Measurements from ENCODE around the gene MGMT. TPM values are rescaled to one million over a fixed set of nuclear protein-coding genes. Genes with fewer than 3 reads are reported as not detected.

Gene MGMT
- total and polyA plus RNA-seq, 2 of the 4 experiments (the other 2 are of a cell fraction) = 11.5 to 17.8 TPM

- H2BK120ac ChIP-seq (ENCODE audit: low read depth, low read length) = no peak overlapping the region
- H3K9me1 ChIP-seq (ENCODE audit: insufficient read depth, low read length) = no peaks in the 10 kb centered on the region
- no peak overlapping the region for H2AK5ac ChIP-seq (ENCODE audit: low read depth, low read length)
- POLR2A ChIA-PET (ENCODE audit: unreplicated experiment) = no interaction called here
- no peak overlapping the region for H3K18ac ChIP-seq (ENCODE audit: low read depth, low read length)
- H2BK20ac ChIP-seq (ENCODE audit: low read depth, low read length) = no peak overlapping the region
- H3K14ac ChIP-seq (replicated peaks; ENCODE audit: low read depth, low read length) = no peak overlapping the region
- H4K91ac ChIP-seq (ENCODE audit: insufficient read depth, low read depth, low read length) = no peak overlapping the region
- CTCF ChIA-PET = no interaction called here
- H3K9me3 ChIP-seq (ENCODE audit: control insufficient read depth, insufficient read depth, low read length) = peaks cover 39% of the 10 kb centered on the region
- H2AK9ac ChIP-seq (replicated peaks; ENCODE audit: low read depth, low read length, poor library complexity) = no peak overlapping the region
- DNase-seq (no peak), ATAC-seq (ENCODE audit: low read depth) (no peak)
- H3K27ac ChIP-seq (ENCODE audit: insufficient read depth, low read length) = no peak overlapping the region
- H3K27me3 ChIP-seq (ENCODE audit: control insufficient read depth, insufficient read depth, low read length) = no peaks in the 10 kb centered on the region
- H3K79me1 ChIP-seq (ENCODE audit: low read depth in 1 of 2, low read length in 2 of 2) = no peaks in the 10 kb centered on the region
- no peak overlapping the region for H3K4me3 ChIP-seq (ENCODE audit: insufficient read depth, low read depth, low read length)
- no peaks in the 10 kb centered on the region for H3K4me1 ChIP-seq (ENCODE audit: control insufficient read depth, insufficient read depth, low read length)
- no peak overlapping the region for H3K56ac ChIP-seq (ENCODE audit: extremely low read depth, insufficient read depth, low read length)
- no peak overlapping the region for H3K9ac ChIP-seq (ENCODE audit: low read depth, low read length)
- in situ Hi-C loops (cut with MboI; ENCODE audit: low sequenced_read_pairs) = no loop called here
- TF ChIP-seq CTCF (conservative IDR thresholded peaks at IDR 0.05; ENCODE audit: low read depth, low read length) (no peak), RFX5 (IDR thresholded peaks at IDR 0.05; ENCODE audit: low read depth, low read length) (no peak), RAD21 (IDR thresholded peaks at IDR 0.05; ENCODE audit: low read length) (no peak), RCOR1 (IDR thresholded peaks at IDR 0.05; ENCODE audit: insufficient replicate concordance, low read length) (no peak), SMC3 (IDR thresholded peaks at IDR 0.05; ENCODE audit: low read depth, low read length) (no peak)
- TF ChIP-seq, protein P1, sequence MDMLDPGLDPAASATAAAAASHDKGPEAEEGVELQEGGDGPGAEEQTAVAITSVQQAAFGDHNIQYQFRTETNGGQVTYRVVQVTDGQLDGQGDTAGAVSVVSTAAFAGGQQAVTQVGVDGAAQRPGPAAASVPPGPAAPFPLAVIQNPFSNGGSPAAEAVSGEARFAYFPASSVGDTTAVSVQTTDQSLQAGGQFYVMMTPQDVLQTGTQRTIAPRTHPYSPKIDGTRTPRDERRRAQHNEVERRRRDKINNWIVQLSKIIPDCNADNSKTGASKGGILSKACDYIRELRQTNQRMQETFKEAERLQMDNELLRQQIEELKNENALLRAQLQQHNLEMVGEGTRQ (IDR thresholded peaks at IDR 0.05; ENCODE audit: low read depth, low read length) = no peak
- H2BK5ac ChIP-seq (ENCODE audit: low read depth, low read length, poor library complexity, severe bottlenecking) = no peak overlapping the region
- H4K20me1 ChIP-seq (ENCODE audit: insufficient read depth, low read length) = no peaks in the 10 kb centered on the region
- intact Hi-C loops (cut with micrococcal nuclease) = no loop called here
- dilution Hi-C loops (cut with HindIII; ENCODE audit: low sequenced_read_pairs, unreplicated experiment) = no loop called here
- no peak overlapping the region for H3K23ac ChIP-seq (ENCODE audit: low read depth, low read length)
- no peak overlapping the region for H3K4ac ChIP-seq (ENCODE audit: low read depth, low read length)
- H4K5ac ChIP-seq (ENCODE audit: low read depth, low read length) = no peak overlapping the region
- H4K8ac ChIP-seq (ENCODE audit: low read depth in 2 of 2, low read length in 2 of 2) = no peak overlapping the region
- no TSS peak for BruUV-seq (replicated peaks)
- no CpG with 5 or more reads among the region's 11 CpGs for WGBS, 2 experiments (ENCODE audit: extremely low coverage in 2 of 2, insufficient read length in 1 of 2)
- H3K4me2 ChIP-seq (ENCODE audit: low read depth, low read length) = no peak overlapping the region
- H3K36me3 ChIP-seq (ENCODE audit: control insufficient read depth, insufficient read depth, low read length) = no peaks in the 10 kb centered on the region
- no peak overlapping the region for H2BK15ac ChIP-seq (ENCODE audit: low read depth, low read length)
- H2AFZ ChIP-seq (replicated peaks; ENCODE audit: low read length, poor library complexity) = no peak overlapping the region
Observed at GRCh38 chr10:129773359-129773990, 306.4 kb downstream of the MGMT start.

Data from IMR-90 (cell line).